ENCODE results near the gene ARHGEF1. TPM values are rescaled to one million over a fixed set of nuclear protein-coding genes. Genes with fewer than 3 reads are reported as not detected.
"Not testable (repeated sequence)": the region's sequence is repeated elsewhere in the genome, so short reads cannot be mapped to it uniquely, and the experiment has no call there.

ARHGEF1 gene
- total RNA-seq, 2 donors from 2014 or later, result 255 to 337 TPM

GRCh38 chr19:41910992-41911888 is 28.3 kb downstream of the ARHGEF1 start:
- H3K4me3 Mint-ChIP-seq, result peak overlapping the region; percentile 2
- peaks cover 29% of the 10 kb centered on the region for H3K36me3 Mint-ChIP-seq (ENCODE audit: low read depth)
- H3K4me1 Mint-ChIP-seq, result peaks cover 17% of the 10 kb centered on the region
- peaks cover 27% of the 10 kb centered on the region for H3K27me3 Mint-ChIP-seq
- ATAC-seq (replicated peaks), result peak; percentile 11
- no peaks in the 10 kb centered on the region for H3K9me3 Mint-ChIP-seq
- H3K27ac Mint-ChIP-seq, result peak overlapping the region; percentile 3

- peaks cover 27% of the 10 kb centered on the region for H3K27me3 Mint-ChIP-seq
- H3K9me3 Mint-ChIP-seq, result no peaks in the 10 kb centered on the region
- peak overlapping the region; percentile 3 for H3K27ac Mint-ChIP-seq
- ATAC-seq (replicated peaks), result no peak
- H3K36me3 Mint-ChIP-seq (ENCODE audit: low read depth), result peaks cover 20% of the 10 kb centered on the region
- H3K4me3 Mint-ChIP-seq, result peak overlapping the region; percentile 2
- peaks cover 12% of the 10 kb centered on the region for H3K4me1 Mint-ChIP-seq
These were observed 29.1 kb downstream of the ARHGEF1 start for GRCh38 chr19:41911889-41912731.

GRCh38 chr19:41912899-41913537 is 30.0 kb downstream of the ARHGEF1 start:
- no peaks in the 10 kb centered on the region for H3K9me3 Mint-ChIP-seq
- peaks cover 15% of the 10 kb centered on the region for H3K36me3 Mint-ChIP-seq (ENCODE audit: low read depth)
- H3K4me3 Mint-ChIP-seq, result no peak overlapping the region
- H3K27me3 Mint-ChIP-seq, result peaks cover 27% of the 10 kb centered on the region
- ATAC-seq (replicated peaks), result peak; percentile 18
- H3K4me1 Mint-ChIP-seq, result peaks cover 12% of the 10 kb centered on the region
- no peak overlapping the region for H3K27ac Mint-ChIP-seq

- Mint-ChIP-seq H3K4me3 (no peak overlapping the region), H3K4me1 (peaks cover 12% of the 10 kb centered on the region), H3K9me3 (no peaks in the 10 kb centered on the region), H3K36me3 (ENCODE audit: low read depth) (peaks cover 15% of the 10 kb centered on the region), H3K27me3 (peaks cover 27% of the 10 kb centered on the region), H3K27ac (no peak overlapping the region)
- ATAC-seq (replicated peaks), result no peak
These were observed 30.8 kb downstream of the ARHGEF1 start for GRCh38 chr19:41913538-41914423.

- ATAC-seq (replicated peaks); H3K4me3 Mint-ChIP-seq: not testable (repeated sequence)
These were observed 31.4 kb downstream of the ARHGEF1 start for GRCh38 chr19:41914424-41914834.

GRCh38 chr19:41915021-41915775 is 32.2 kb downstream of the ARHGEF1 start:
- Mint-ChIP-seq H3K36me3 (ENCODE audit: low read depth) (peaks cover 15% of the 10 kb centered on the region), H3K27me3 (peaks cover 27% of the 10 kb centered on the region), H3K27ac (no peak overlapping the region), H3K4me1 (peaks cover 12% of the 10 kb centered on the region), H3K9me3 (no peaks in the 10 kb centered on the region), H3K4me3 (no peak overlapping the region)
- no peak for ATAC-seq (replicated peaks)

More at GRCh38 chr19:41914424-41914834, 31.4 kb downstream of the ARHGEF1 start:
- Mint-ChIP-seq H3K36me3 (ENCODE audit: low read depth) (peaks cover 15% of the 10 kb centered on the region), H3K27me3 (peaks cover 27% of the 10 kb centered on the region), H3K4me1 (peaks cover 12% of the 10 kb centered on the region)
- H3K27ac Mint-ChIP-seq, H3K9me3 Mint-ChIP-seq: not testable (repeated sequence)

GRCh38 chr19:41915776-41916414 is 32.9 kb downstream of the ARHGEF1 start:
- no peak overlapping the region for H3K27ac Mint-ChIP-seq
- H3K9me3 Mint-ChIP-seq, result no peaks in the 10 kb centered on the region
- no peak overlapping the region for H3K4me3 Mint-ChIP-seq
- H3K36me3 Mint-ChIP-seq (ENCODE audit: low read depth), result peaks cover 11% of the 10 kb centered on the region
- peaks cover 27% of the 10 kb centered on the region for H3K27me3 Mint-ChIP-seq
- peaks cover 8% of the 10 kb centered on the region for H3K4me1 Mint-ChIP-seq
- peak; percentile 8 for ATAC-seq (replicated peaks)

GRCh38 chr19:41917676-41918075 is 34.7 kb downstream of the ARHGEF1 start:
- Mint-ChIP-seq H3K27me3 (peaks cover 20% of the 10 kb centered on the region), H3K4me1 (peaks cover 8% of the 10 kb centered on the region), H3K27ac (no peak overlapping the region), H3K4me3 (no peak overlapping the region), H3K36me3 (ENCODE audit: low read depth) (no peaks in the 10 kb centered on the region), H3K9me3 (no peaks in the 10 kb centered on the region)
- ATAC-seq (replicated peaks), result no peak

GRCh38 chr19:41918095-41918494 is 35.1 kb downstream of the ARHGEF1 start:
- peaks cover 9% of the 10 kb centered on the region for H3K4me1 Mint-ChIP-seq
- no peak overlapping the region for H3K4me3 Mint-ChIP-seq
- H3K27ac Mint-ChIP-seq, result no peak overlapping the region
- peaks cover 21% of the 10 kb centered on the region for H3K27me3 Mint-ChIP-seq
- H3K9me3 Mint-ChIP-seq, result no peaks in the 10 kb centered on the region
- ATAC-seq (replicated peaks), result no peak
- H3K36me3 Mint-ChIP-seq (ENCODE audit: low read depth), result no peaks in the 10 kb centered on the region

GRCh38 chr19:41918653-41919244 is 35.8 kb downstream of the ARHGEF1 start:
- no peaks in the 10 kb centered on the region for H3K36me3 Mint-ChIP-seq (ENCODE audit: low read depth)
- no peak overlapping the region for H3K27ac Mint-ChIP-seq
- peaks cover 20% of the 10 kb centered on the region for H3K27me3 Mint-ChIP-seq
- H3K4me1 Mint-ChIP-seq, result peaks cover 14% of the 10 kb centered on the region
- H3K4me3 Mint-ChIP-seq, result no peak overlapping the region
- H3K9me3 Mint-ChIP-seq, result no peaks in the 10 kb centered on the region
- no peak for ATAC-seq (replicated peaks)

- Mint-ChIP-seq H3K36me3 (ENCODE audit: low read depth) (no peaks in the 10 kb centered on the region), H3K4me3 (no peak overlapping the region), H3K9me3 (no peaks in the 10 kb centered on the region), H3K27me3 (peaks cover 12% of the 10 kb centered on the region), H3K4me1 (peaks cover 10% of the 10 kb centered on the region), H3K27ac (no peak overlapping the region)
- no peak for ATAC-seq (replicated peaks)
These were observed 37.1 kb downstream of the ARHGEF1 start for GRCh38 chr19:41919948-41920712.
